Erythroblast (primary cell): ENCODE results near the gene ELF1.

ENCODE experiments used
- GATA1 ChIP-seq: IDR thresholded peaks from 2 replicates; pipeline ENCODE4 v1.6.1; 2011; ENCODE audit warnings: low read depth, mild to moderate bottlenecking, control low read depth, low read length, moderate library complexity
- POLR2A ChIP-seq: IDR thresholded peaks from 2 replicates; pipeline ENCODE4 v1.6.1; 2011; ENCODE audit warnings: mild to moderate bottlenecking, low read length

GRCh38 chr13:41013835-41014234, 5.3 kb downstream of the ELF1 start:
- no peak for TF ChIP-seq POLR2A
- TF ChIP-seq GATA1: no peak
